Gastroesophageal sphincter (tissue), 4 donors: ENCODE data around the gene BAHCC1. TPM values are rescaled to one million over a fixed set of nuclear protein-coding genes. Genes with fewer than 3 reads are reported as not detected.
A peak's percentile ranks its signal among the peaks of the same experiment; 100 is the strongest.

Experiments
- ATAC-seq: fragments of 150-250 bp; one replicate; pipeline ENCODE4 v1.9.1; 2016; ENCODE audit warnings: mild to moderate bottlenecking, moderate library complexity
- H3K27ac ChIP-seq, 4 donors: fragments of 200-600 bp; sonication (generic) in 3 of 4; 1 replicate in 3 of 4; 2 replicates in 1 of 4; pipeline ENCODE4 v1.5.1; 2016 to 2019
- H3K27me3 ChIP-seq: fragments of 200-600 bp; sonication (generic); one replicate; pipeline ENCODE4 v1.5.1; 2019
- H3K36me3 ChIP-seq, 2 donors: fragments of 200-600 bp; sonication (generic); one replicate each; pipeline ENCODE4 v1.5.1; 2019; ENCODE audit warnings: control low read depth in 1 of 2
- H3K4me1 ChIP-seq, 3 donors: fragments of 200-600 bp; sonication (generic); 1 replicate in 2 of 3; 2 replicates in 1 of 3; pipeline ENCODE4 v1.5.1; 2016 to 2019; ENCODE audit warnings: control low read depth in 2 of 3
- H3K4me3 ChIP-seq, 2 donors: fragments of 200-600 bp; sonication (generic); one replicate each; pipeline ENCODE4 v1.5.1; 2019; ENCODE audit warnings: mild to moderate bottlenecking in 1 of 2, moderate library complexity in 1 of 2
- H3K9me3 ChIP-seq, 3 donors: fragments of 200-600 bp; sonication (generic); one replicate each; pipeline ENCODE4 v1.5.1; 2017 to 2019; ENCODE audit warnings: control low read depth in 2 of 3
- CTCF ChIP-seq, 4 experiments: fragments of 200-600 bp in 2 of 4; fragments of 450-650 bp in 2 of 4; sonication (generic) in 1 of 4; IDR thresholded peaks; one replicate each; pipeline ENCODE4 v1.5.1; 2017 to 2019; ENCODE audit warnings: antibody characterized with exemption in 4 of 4, mild to moderate bottlenecking in 2 of 4, moderate library complexity in 2 of 4
- EP300 ChIP-seq: sonication (generic); formaldehyde crosslinking; IDR thresholded peaks from one replicate; pipeline ENCODE4 v1.6.1; 2017; ENCODE audit warnings: antibody characterized with exemption, mild to moderate bottlenecking
- POLR2A ChIP-seq, 2 donors: fragments of 450-650 bp; IDR thresholded peaks; one replicate each; pipeline ENCODE4 v1.6.1; 2017; ENCODE audit warnings: antibody characterized with exemption in 2 of 2, mild to moderate bottlenecking in 2 of 2, moderate library complexity in 1 of 2
- POLR2AphosphoS5 ChIP-seq: sonication (generic); formaldehyde crosslinking; IDR thresholded peaks from one replicate; pipeline ENCODE4 v1.6.1; 2017; ENCODE audit warnings: antibody characterized with exemption
- WGBS, 2 donors: methylation state at CpG; one replicate each; pipeline ENCODE4 v1.1.5; 2018; ENCODE audit warnings: low coverage in 1 of 2; 5-methylcytosine and 5-hydroxymethylcytosine counted together
- total RNA-seq, 4 donors: library from RNA; depleted of rRNA; stranded (reverse); fragments of >200 nt; gene quantifications; one replicate each; pipeline ENCODE4 v1.1.0, GENCODE V29; 2016

BAHCC1 gene
- total RNA-seq, 4 donors from 2014 or later, result 17.5 to 34.3 (median 19.5) TPM

- Histone ChIP-seq H3K9me3 (no peaks in the 10 kb centered on the region), H3K27me3 (no peaks in the 10 kb centered on the region), H3K4me1 (peaks cover 3 to 50% (median 23%) of the 10 kb centered on the region in 3 donors), H3K36me3 (no peaks in the 10 kb centered on the region), H3K4me3 (peak overlapping the region; percentile 69 to 70), H3K27ac (peak overlapping the region; percentile 91 to 100 (median 98))
- WGBS, 2 donors, result no CpG with 5 or more reads among the region's 54 CpGs
- TF ChIP-seq POLR2AphosphoS5, result no peak
- TF ChIP-seq POLR2A (IDR thresholded peaks at IDR 0.05), result no peak
- TF ChIP-seq CTCF (IDR thresholded peaks at IDR 0.05), result no peak
- no peak for TF ChIP-seq EP300
- no peak for ATAC-seq
These were observed 1.0 kb downstream of the BAHCC1 start for GRCh38 chr17:81396278-81396721.

- H3K27me3 ChIP-seq, result no peaks in the 10 kb centered on the region
- peak overlapping the region; percentile 91 to 100 (median 98) for H3K27ac ChIP-seq
- 3% methylated on average over 9 of the region's 61 CpGs; no CpG with 5 or more reads in 1 of the 2 donors for WGBS, 2 donors
- peak overlapping the region; percentile 69 to 70 for H3K4me3 ChIP-seq
- no peak for ATAC-seq
- TF ChIP-seq POLR2AphosphoS5 (no peak), CTCF (IDR thresholded peaks at IDR 0.05) (no peak), POLR2A (IDR thresholded peaks at IDR 0.05) (no peak), EP300 (no peak)
- H3K36me3 ChIP-seq, result no peaks in the 10 kb centered on the region
- H3K4me1 ChIP-seq, result peaks cover 8 to 50% (median 23%) of the 10 kb centered on the region in 3 donors
- H3K9me3 ChIP-seq, result no peaks in the 10 kb centered on the region
These were observed 1.6 kb downstream of the BAHCC1 start for GRCh38 chr17:81396722-81397313.

- H3K36me3 ChIP-seq, result no peaks in the 10 kb centered on the region
These were observed 2.3 kb downstream of the BAHCC1 start for GRCh38 chr17:81397314-81398175.

GRCh38 chr17:81398176-81398831 is 3.0 kb downstream of the BAHCC1 start:
- ATAC-seq, result no peak
- Histone ChIP-seq H3K36me3 (no peaks in the 10 kb centered on the region), H3K4me1 (peaks cover 11 to 52% (median 31%) of the 10 kb centered on the region in 3 donors), H3K27ac (peak overlapping the region; percentile 91 to 100 (median 98)), H3K27me3 (no peaks in the 10 kb centered on the region), H3K9me3 (no peaks in the 10 kb centered on the region), H3K4me3 (peak overlapping the region; percentile 69 to 70)
- peak in 1 of 2 donors; percentile 12 for TF ChIP-seq POLR2A (IDR thresholded peaks at IDR 0.05)
- no peak for TF ChIP-seq CTCF (IDR thresholded peaks at IDR 0.05)
- WGBS, 2 donors, result 16 to 22% methylated on average over 7 to 12 of the region's 48 CpGs

More at GRCh38 chr17:81397314-81398175, 2.3 kb downstream of the BAHCC1 start:
- peaks cover 11 to 50% (median 24%) of the 10 kb centered on the region in 3 donors for H3K4me1 ChIP-seq
- TF ChIP-seq CTCF (IDR thresholded peaks at IDR 0.05) (peak in 3 of 4 experiments; percentile 37 to 53 (median 43)), POLR2AphosphoS5 (no peak)
- ATAC-seq, result no peak
- peak overlapping the region; percentile 69 to 70 for H3K4me3 ChIP-seq
- no peaks in the 10 kb centered on the region for H3K27me3 ChIP-seq
- 3 to 9% methylated on average over 10 to 27 of the region's 49 CpGs for WGBS, 2 donors
- H3K9me3 ChIP-seq, result no peaks in the 10 kb centered on the region
- peak overlapping the region; percentile 91 to 100 (median 98) for H3K27ac ChIP-seq
